ENCODE measurements around the gene NADSYN1. TPM values are rescaled to one million over a fixed set of nuclear protein-coding genes. Genes with fewer than 3 reads are reported as not detected.
"Not testable (repeated sequence)": the region's sequence is repeated elsewhere in the genome, so short reads cannot be mapped to it uniquely, and the experiment has no call there.

The NADSYN1 gene
- total and polyA plus RNA-seq, 5 experiments from 2014 or later: 24.0 to 197 (median 29.1) TPM

DNA sequence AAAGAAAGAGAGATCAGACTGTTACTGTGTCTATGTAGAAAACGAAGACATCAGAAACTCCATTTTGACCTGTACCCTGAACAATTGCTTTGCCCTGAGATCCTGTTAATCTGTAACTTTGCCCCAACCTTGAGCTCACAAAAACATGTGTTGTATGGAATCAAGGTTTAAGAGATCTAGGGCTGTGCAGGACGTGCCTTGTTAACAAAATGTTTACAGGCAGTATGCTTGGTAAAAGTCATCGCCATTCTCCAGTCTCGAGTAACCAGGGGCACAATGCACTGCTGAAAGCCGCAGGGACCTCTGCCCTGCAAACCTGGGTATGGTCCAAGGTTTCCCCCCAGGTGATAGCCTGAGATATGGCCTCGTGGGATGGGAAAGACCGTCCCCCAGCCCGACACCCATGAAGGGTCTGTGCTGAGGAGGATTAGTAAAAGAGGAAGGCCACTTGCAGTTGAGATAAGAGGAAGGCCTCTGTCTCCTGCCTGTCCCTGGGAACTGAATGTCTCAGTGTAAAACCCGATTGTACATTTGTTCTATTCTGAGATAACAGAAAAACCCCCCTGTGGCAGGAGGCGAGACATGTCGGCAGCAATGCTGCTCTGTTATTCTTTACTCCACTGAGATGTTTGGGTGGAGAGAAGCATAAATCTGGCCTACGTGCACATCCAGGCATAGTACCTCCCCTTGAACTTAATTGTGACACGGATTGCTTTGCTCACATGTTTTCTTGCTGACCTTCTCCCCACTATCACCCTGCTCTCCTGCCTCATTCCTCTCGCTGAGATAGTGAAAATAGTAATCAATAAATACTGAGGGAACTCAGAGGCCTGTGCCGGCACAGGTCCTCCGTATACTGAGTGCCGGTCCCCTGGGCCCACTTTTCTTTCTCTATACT lies 82.0 kb downstream of the NADSYN1 start:
- POLR2A ChIA-PET, ATAC-seq, H3K27me3 Mint-ChIP-seq: not testable (repeated sequence)

DNA sequence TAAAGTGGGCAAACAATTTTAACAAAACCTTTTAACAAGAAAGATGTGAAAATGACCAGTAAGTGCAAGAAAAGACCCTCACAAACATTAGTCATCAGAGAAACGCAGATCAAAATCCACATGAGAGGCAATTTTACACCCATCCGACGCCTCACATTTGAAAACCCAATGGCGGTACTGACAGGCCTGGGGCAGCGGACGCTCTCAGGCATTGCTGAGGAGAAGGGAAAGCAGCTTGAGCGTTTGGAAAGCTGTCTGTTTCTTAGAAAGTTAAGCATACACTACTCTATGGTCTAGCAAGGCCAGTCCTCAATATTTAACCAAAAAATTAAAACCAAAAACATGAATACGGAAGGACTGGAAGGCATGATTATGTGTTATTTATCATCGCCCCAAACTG lies 82.8 kb downstream of the NADSYN1 start:
- Mint-ChIP-seq H3K27ac (no peak overlapping the region), H3K36me3 (peaks cover 0 to 3% (median 0%) of the 10 kb centered on the region in 3 donors), H3K4me1 (peaks cover 0 to 1% (median 0%) of the 10 kb centered on the region in 4 donors), H3K27me3 (peaks cover 0 to 6% (median 0%) of the 10 kb centered on the region in 5 donors), H3K4me3 (no peak overlapping the region), H3K9me3 (peaks cover 0 to 6% (median 2%) of the 10 kb centered on the region in 9 donors)
- ATAC-seq (no peak), DNase-seq (no peak)
- POLR2A ChIA-PET: no interaction called here

More for the DNA sequence above, 82.0 kb downstream of the NADSYN1 start:
- not testable (repeated sequence) for H3K4me1 Mint-ChIP-seq, H3K36me3 Mint-ChIP-seq, H3K4me3 Mint-ChIP-seq, DNase-seq, H3K9me3 Mint-ChIP-seq, H3K27ac Mint-ChIP-seq

DNA sequence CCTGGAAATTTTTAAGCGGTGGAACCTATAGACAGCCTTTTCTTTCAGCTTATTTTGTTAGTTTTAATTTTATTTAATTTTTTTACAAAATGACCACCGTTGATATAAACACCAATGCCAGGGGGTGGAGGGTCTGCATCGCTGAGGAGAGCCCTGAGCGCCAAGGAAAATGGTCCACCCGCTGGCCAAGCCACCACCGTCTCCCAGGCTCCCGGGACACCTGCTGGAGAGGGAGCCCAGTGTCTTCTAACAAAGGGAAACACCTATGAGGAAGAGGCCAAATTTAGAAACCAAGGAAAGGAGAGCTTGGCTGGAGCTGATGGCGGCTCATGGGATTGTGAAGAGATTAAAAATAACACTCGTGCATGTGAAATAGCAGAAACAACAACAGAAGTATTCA lies 84.5 kb downstream of the NADSYN1 start:
- no peak for ATAC-seq
- no peak for DNase-seq
- no peak overlapping the region for H3K27ac Mint-ChIP-seq
- no peak overlapping the region for H3K4me3 Mint-ChIP-seq
- peaks cover 0 to 3% (median 0%) of the 10 kb centered on the region in 3 donors for H3K36me3 Mint-ChIP-seq
- H3K4me1 Mint-ChIP-seq: peaks cover 0 to 1% (median 0%) of the 10 kb centered on the region in 4 donors
- peaks cover 0 to 6% (median 0%) of the 10 kb centered on the region in 5 donors for H3K27me3 Mint-ChIP-seq
- POLR2A ChIA-PET: no interaction called here
- H3K9me3 Mint-ChIP-seq: peaks cover 0 to 12% (median 5%) of the 10 kb centered on the region in 9 donors

DNA sequence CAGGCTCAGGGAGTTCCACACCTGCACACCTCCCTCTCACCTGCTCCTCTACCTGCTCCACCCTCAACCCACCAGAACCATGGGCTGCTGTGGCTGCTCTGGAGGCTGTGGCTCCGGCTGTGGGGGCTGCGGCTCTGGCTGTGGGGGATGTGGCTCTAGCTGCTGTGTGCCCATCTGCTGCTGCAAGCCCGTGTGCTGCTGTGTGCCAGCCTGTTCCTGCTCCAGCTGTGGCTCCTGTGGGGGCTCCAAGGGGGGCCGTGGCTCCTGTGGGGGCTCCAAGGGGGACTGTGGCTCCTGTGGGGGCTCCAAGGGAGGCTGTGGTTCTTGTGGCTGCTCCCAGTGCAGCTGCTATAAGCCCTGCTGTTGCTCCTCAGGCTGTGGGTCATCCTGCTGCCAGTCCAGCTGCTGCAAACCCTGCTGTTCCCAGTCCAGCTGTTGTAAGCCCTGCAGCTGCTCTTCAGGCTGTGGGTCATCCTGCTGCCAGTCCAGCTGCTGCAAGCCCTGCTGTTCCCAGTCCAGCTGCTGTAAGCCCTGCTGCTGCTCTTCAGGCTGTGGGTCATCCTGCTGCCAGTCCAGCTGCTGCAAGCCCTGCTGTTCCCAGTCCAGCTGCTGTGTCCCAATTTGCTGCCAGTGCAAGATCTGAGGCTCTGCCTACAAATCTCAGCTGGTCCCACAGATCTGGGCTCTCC lies 85.1 kb downstream of the NADSYN1 start, which contains the start of gene KRTAP5-8:
Gene KRTAP5-8, plus strand, starts transcription at position 49 of the 689 bp plus-strand sequence. Its CDS starts 31 bp downstream, at position 80.
- H3K4me1 Mint-ChIP-seq, H3K4me3 Mint-ChIP-seq, H3K36me3 Mint-ChIP-seq, H3K27me3 Mint-ChIP-seq, DNase-seq, ATAC-seq, POLR2A ChIA-PET: not testable (repeated sequence)
- Mint-ChIP-seq H3K9me3 (peaks cover 0 to 12% (median 5%) of the 10 kb centered on the region in 9 donors), H3K27ac (peak within 1 kb of the TSS in 1 of 10 donors; percentile 5)

DNA sequence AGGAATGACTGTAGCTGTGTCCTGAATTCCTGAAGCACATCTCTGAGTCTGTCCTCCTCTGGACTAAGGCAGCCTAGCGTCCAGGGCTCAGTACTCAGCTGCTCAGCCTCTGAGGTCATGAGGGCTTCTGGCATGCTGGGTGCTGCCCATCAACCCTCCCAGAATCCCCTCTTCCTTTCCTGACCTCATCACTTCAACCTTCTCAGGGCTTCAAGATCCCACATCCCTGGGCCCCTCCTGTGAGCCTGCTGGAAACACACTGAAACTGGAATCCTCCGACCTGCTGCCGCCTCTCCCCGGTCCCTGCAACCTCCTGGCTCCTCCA lies 85.6 kb downstream of the NADSYN1 start:
- DNase-seq (no peak), ATAC-seq (no peak)
- Mint-ChIP-seq H3K9me3 (peaks cover 0 to 12% (median 5%) of the 10 kb centered on the region in 9 donors), H3K36me3 (peaks cover 0 to 3% (median 0%) of the 10 kb centered on the region in 3 donors), H3K4me3 (no peak overlapping the region), H3K4me1 (peaks cover 4 to 8% (median 7%) of the 10 kb centered on the region in 4 donors), H3K27me3 (peaks cover 0 to 6% (median 0%) of the 10 kb centered on the region in 5 donors), H3K27ac (peak overlapping the region in 1 of 10 donors; percentile 5)
- POLR2A ChIA-PET: no interaction called here

DNA sequence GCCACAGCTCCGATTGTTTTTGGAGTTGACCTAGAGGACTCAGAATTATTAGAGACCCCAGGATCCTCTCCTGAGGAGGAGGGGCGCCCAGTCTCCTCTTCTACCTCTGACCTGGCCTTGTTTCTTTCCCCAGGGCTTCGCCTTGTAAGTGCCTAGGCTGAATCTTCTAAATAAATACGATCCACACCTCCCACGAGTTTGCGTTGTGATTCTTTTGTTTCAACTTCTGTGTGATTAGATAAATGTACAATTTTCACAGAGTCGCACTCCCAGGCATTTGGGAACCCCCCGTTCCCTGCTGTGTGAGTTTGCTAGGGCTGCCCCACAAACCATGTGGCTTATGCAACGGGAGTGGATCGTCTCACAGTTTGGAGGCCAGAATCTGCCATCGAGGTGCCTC lies 86.0 kb downstream of the NADSYN1 start:
- POLR2A ChIA-PET: no interaction called here
- Mint-ChIP-seq H3K4me3 (no peak overlapping the region), H3K9me3 (peaks cover 0 to 12% (median 5%) of the 10 kb centered on the region in 9 donors), H3K27me3 (peaks cover 0 to 6% (median 0%) of the 10 kb centered on the region in 5 donors), H3K36me3 (peaks cover 0 to 3% (median 0%) of the 10 kb centered on the region in 3 donors), H3K27ac (peak overlapping the region in 1 of 10 donors; percentile 5), H3K4me1 (peaks cover 8 to 12% (median 10%) of the 10 kb centered on the region in 4 donors)
- no peak for DNase-seq
- no peak for ATAC-seq

DNA sequence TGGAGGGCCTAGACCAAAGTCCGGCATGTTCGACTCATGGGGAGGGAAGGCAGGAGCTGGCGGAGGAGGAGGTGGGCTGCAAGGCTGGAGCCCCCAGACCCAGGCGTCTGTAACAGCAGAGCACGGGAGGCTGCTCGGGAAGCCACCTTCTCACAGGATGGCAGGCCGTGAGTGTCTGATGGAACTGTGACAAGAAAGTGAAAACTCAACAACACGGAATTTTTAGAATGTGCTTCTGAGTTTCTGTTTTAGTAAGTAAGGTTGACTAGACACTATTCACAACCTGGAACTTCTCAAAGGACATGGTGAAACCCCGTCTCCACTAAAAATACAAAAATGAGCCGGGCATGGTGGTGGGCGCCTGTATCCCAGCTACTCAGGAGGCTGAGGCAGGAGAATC lies 87.0 kb downstream of the NADSYN1 start:
- H3K27ac Mint-ChIP-seq, POLR2A ChIA-PET, ATAC-seq, H3K36me3 Mint-ChIP-seq, H3K27me3 Mint-ChIP-seq, DNase-seq, H3K4me3 Mint-ChIP-seq: not testable (repeated sequence)
- Mint-ChIP-seq H3K4me1 (peaks cover 14 to 18% (median 15%) of the 10 kb centered on the region in 4 donors), H3K9me3 (peaks cover 0 to 12% (median 5%) of the 10 kb centered on the region in 9 donors)

DNA sequence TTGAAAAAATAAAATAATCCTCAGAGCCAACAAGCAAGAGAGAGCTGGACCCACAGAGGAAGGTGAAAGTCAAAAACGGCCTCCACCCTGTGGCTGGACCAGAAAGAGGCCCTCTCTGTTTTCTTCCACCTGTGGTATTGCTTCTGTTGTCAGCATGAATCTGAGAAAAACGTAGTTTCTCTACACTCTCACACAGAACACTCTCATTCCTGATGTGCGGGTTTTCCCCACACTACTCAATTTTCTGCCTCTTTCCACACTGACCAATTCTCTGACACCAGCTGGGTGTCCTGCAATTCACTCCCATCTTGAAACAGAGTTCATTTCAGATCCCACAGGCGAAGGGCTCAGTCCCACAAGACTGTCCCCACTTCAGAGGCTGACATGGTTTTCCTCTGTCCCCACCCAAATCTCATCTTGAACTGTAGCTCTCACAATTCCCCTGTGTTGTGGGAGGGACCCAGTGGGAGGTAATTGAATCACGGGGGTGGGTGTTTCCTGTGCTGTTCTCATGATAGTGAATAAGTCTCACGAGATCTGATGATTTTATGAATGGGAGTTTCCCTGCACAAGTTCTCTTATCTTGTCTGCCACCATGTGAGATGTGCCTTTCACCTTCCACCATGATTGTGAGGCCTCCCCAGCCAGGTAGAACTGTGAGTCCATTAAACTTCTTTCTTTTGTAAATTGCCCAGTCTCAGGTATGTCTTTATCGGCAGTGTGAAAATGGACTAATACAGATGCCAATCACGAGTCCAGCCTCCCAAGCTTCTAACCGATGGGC lies 87.7 kb downstream of the NADSYN1 start:
- H3K4me1 Mint-ChIP-seq: peaks cover 14 to 18% (median 15%) of the 10 kb centered on the region in 4 donors
- POLR2A ChIA-PET, H3K27me3 Mint-ChIP-seq, H3K36me3 Mint-ChIP-seq, ATAC-seq, H3K4me3 Mint-ChIP-seq, DNase-seq: not testable (repeated sequence)
- H3K9me3 Mint-ChIP-seq: peaks cover 0 to 12% (median 5%) of the 10 kb centered on the region in 9 donors
- peak overlapping the region in 1 of 10 donors; percentile 5 for H3K27ac Mint-ChIP-seq

DNA sequence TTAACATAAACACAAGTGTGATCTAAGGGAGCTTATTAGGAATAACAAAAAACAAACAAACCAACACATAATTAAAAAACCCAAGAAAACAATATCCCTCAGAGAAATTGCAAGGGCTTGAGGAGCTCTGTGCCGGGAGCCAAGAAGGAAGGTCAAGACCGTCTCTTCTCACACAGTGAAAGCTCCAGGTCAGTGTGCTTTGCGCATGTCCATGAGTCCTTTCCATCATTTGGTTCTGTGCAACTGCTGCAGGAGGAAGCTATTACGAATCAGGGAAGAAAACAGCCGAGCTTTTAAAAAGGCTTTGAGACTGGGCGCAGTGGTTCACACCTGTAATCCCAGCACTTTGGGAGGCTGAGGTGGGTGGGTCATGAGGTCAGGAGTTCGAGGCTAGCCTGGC lies 89.4 kb downstream of the NADSYN1 start:
- POLR2A ChIA-PET: no interaction called here
- peak overlapping the region in 1 of 10 donors; percentile 18 for H3K27ac Mint-ChIP-seq
- H3K4me3 Mint-ChIP-seq: no peak overlapping the region
- peaks cover 2 to 12% (median 6%) of the 10 kb centered on the region in 5 donors for H3K27me3 Mint-ChIP-seq
- H3K9me3 Mint-ChIP-seq: peaks cover 0 to 21% (median 5%) of the 10 kb centered on the region in 9 donors
- H3K36me3 Mint-ChIP-seq: peaks cover 0 to 3% (median 0%) of the 10 kb centered on the region in 3 donors
- ATAC-seq: no peak
- peaks cover 14 to 24% (median 15%) of the 10 kb centered on the region in 4 donors for H3K4me1 Mint-ChIP-seq
- DNase-seq: no peak

DNA sequence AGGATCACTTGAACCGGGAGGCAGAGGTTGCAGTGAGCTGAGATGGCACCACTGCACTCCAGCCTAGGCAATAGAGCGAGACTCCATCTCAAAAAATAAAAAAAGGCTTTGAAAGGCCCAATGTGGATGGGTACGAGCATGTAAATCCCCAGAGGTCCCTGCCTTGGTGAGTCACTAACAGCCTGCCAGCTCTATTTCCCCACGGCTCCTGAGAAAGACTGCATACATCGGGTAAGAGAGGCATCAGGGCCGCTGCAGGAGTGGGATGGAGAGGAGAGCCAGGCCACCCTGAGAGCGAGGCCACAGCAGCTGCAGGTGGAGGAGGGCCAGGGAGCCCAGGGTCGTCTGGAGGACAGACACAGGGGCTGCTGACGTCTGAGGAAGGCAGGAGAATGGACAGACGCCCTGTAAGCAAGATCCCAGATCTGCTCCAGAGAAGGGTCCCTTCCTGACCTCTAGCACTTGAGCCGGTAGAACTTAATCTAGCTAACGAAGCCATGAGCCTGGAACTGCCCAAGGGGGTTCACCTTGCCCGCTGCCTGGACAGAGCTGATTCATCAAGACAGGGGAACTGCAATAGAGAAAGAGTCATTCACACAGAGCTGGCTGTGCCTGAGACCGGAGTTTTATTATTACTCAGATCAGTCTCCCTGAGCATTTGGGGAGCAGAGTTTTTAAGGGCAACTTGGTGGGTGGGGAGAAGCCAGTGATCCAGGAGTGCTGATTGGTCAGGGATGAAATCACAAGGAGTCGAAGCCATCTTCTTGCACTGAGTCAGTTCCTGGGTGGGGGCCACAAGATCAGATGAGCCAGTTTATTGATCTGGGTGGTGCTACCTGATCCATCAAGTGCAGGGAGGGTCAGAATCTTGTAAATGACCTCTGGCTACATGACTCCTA lies 90.1 kb downstream of the NADSYN1 start:
- peaks cover 14 to 24% (median 15%) of the 10 kb centered on the region in 4 donors for H3K4me1 Mint-ChIP-seq
- H3K27me3 Mint-ChIP-seq: peaks cover 4 to 19% (median 12%) of the 10 kb centered on the region in 5 donors
- ATAC-seq (no peak), DNase-seq (no peak)
- peak overlapping the region in 2 of 10 donors; percentile 15 to 39 for H3K4me3 Mint-ChIP-seq
- POLR2A ChIA-PET: no interaction called here
- peak overlapping the region in 2 of 10 donors; percentile 18 to 52 for H3K27ac Mint-ChIP-seq
- H3K9me3 Mint-ChIP-seq: peaks cover 0 to 21% (median 5%) of the 10 kb centered on the region in 9 donors
- H3K36me3 Mint-ChIP-seq: peaks cover 0 to 3% (median 0%) of the 10 kb centered on the region in 3 donors

DNA sequence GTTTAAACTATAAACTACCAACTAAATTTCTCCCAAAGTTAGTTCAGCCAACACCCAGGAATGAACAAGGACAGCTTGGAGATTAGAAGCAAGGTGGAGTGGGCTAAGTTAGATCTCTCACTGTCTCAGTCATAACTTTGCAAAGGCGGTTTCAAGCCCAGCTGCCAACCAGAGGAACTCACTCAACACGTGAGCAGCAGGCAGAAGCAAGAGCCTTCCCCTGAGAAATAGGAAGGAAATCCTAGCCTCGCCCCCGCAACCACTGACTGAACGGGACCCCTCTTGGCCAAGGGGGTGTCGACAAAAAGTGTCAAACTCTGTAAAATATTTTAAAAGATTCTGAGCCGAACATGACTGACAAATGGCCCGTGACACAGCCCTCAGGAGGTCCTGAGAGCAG lies 90.9 kb downstream of the NADSYN1 start:
- peaks cover 14 to 24% (median 15%) of the 10 kb centered on the region in 4 donors for H3K4me1 Mint-ChIP-seq
- peak overlapping the region in 2 of 10 donors; percentile 12 to 18 for H3K27ac Mint-ChIP-seq
- peaks cover 0 to 3% (median 0%) of the 10 kb centered on the region in 3 donors for H3K36me3 Mint-ChIP-seq
- POLR2A ChIA-PET: no interaction called here
- ATAC-seq: peak in 1 of 2 donors; percentile 65
- peaks cover 0 to 21% (median 5%) of the 10 kb centered on the region in 9 donors for H3K9me3 Mint-ChIP-seq
- H3K27me3 Mint-ChIP-seq: peaks cover 4 to 26% (median 17%) of the 10 kb centered on the region in 5 donors
- DNase-seq: peak in 1 of 10 donors; percentile 15
- no peak overlapping the region for H3K4me3 Mint-ChIP-seq

Measured in naive thymus-derived CD8-positive, alpha-beta T cell (primary cell).